ENCODE results near the gene IGSF6. TPM values are rescaled to one million over a fixed set of nuclear protein-coding genes. Genes with fewer than 3 reads are reported as not detected.

Gene IGSF6
- total RNA-seq, 2 experiments from 2014 or later, result 0.28 to 0.30 TPM

DNA sequence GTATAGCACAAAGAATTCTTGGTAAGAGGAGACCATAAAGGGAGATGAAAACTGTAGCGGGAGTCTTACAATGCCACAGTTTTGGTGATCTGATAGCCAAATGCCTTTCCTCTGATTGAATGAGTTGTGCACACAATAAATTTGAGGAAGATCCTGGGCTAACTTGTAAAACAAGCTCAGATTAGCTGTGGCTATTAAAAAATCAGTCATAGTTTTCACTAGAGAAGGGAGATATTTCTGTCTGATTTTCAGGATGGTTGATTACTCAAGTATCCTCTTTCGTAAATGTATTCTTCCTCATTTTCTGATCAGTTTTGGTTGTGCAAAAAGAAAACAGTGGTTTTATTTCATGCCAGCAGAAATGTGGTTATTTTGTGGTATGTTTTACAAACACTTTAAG is 62.1 kb downstream of the IGSF6 start:
- DNase-seq (ENCODE audit: low spot score), result no peak
- peak overlapping the region; percentile 43 for H3K4me2 ChIP-seq (ENCODE audit: low read length)
- CTCF ChIA-PET (ENCODE audit: unreplicated experiment), result interaction anchor here (0.6 to 1.3 kb wide), 3 partner anchors 9 to 67 kb away, joined by 3 to 4 read pairs (median 3); no protein-coding TSS in a partner anchor
- H3K4me3 ChIP-seq (ENCODE audit: low read depth, low read length, poor library complexity, severe bottlenecking), result no peak overlapping the region
- no TSS peak for BruUV-seq (replicated peaks)
- H2AFZ ChIP-seq (ENCODE audit: low read length), result peak overlapping the region; percentile 68
- POLR2A ChIA-PET, result interaction anchor here (0.5 to 1.1 kb wide), 9 partner anchors 9 to 618 kb away, joined by 3 to 6 read pairs (median 3); partner anchors contain the start of gene IGSF6
- no peak overlapping the region for H3K27ac ChIP-seq (ENCODE audit: low read depth, low read length, poor library complexity, severe bottlenecking)
- TF ChIP-seq EZH2phosphoT487 (IDR thresholded peaks at IDR 0.05; ENCODE audit: borderline replicate concordance, low read depth, low read length), result no peak
- TF ChIP-seq, protein P1, sequence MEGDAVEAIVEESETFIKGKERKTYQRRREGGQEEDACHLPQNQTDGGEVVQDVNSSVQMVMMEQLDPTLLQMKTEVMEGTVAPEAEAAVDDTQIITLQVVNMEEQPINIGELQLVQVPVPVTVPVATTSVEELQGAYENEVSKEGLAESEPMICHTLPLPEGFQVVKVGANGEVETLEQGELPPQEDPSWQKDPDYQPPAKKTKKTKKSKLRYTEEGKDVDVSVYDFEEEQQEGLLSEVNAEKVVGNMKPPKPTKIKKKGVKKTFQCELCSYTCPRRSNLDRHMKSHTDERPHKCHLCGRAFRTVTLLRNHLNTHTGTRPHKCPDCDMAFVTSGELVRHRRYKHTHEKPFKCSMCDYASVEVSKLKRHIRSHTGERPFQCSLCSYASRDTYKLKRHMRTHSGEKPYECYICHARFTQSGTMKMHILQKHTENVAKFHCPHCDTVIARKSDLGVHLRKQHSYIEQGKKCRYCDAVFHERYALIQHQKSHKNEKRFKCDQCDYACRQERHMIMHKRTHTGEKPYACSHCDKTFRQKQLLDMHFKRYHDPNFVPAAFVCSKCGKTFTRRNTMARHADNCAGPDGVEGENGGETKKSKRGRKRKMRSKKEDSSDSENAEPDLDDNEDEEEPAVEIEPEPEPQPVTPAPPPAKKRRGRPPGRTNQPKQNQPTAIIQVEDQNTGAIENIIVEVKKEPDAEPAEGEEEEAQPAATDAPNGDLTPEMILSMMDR (conservative IDR thresholded peaks at IDR 0.05; ENCODE audit: low read length), result no peak
- no peaks in the 10 kb centered on the region for H4K20me1 ChIP-seq (ENCODE audit: insufficient read depth, low read length)
- no peaks in the 10 kb centered on the region for H3K9me2 ChIP-seq (ENCODE audit: insufficient read depth, low read length)
- H3K4me1 ChIP-seq (ENCODE audit: insufficient read depth, low read length, poor library complexity, severe bottlenecking), result peaks cover 33% of the 10 kb centered on the region
- H3K36me3 ChIP-seq (ENCODE audit: insufficient read depth, low read length), result no peaks in the 10 kb centered on the region
- no peaks in the 10 kb centered on the region for H3K79me2 ChIP-seq (ENCODE audit: insufficient read depth, low read depth, low read length)
- H3K9me3 ChIP-seq (ENCODE audit: low read length), result no peaks in the 10 kb centered on the region
- intact Hi-C loops (cut with micrococcal nuclease; ENCODE audit: unreplicated experiment), result no loop called here

DNA sequence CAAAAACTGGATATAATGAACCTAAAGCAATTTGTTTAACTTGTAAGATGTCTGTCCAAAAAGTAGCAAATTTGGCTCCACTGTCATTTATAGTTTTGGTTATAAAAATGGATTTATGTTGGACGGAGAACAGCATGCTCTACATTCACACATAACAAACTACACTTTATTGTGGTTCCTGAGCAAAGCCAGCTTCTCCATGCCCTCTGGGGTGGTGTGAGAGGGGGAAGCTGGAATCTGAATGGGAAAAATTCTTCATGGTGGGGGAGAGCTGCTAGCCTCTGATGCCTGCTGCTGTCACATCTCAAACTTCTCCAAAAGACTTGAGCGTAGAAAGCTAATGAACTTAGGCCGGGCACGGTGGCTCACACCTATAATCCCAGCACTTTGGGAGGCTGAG is 62.9 kb downstream of the IGSF6 start:
- BruUV-seq (replicated peaks), result no TSS peak
- ChIA-PET CTCF (ENCODE audit: unreplicated experiment) (interaction anchor here (1.0 to 1.3 kb wide), 2 partner anchors 9 to 68 kb away, joined by 3 read pairs; no protein-coding TSS in a partner anchor), POLR2A (interaction anchor here (0.7 to 1.1 kb wide), 6 partner anchors 8 to 63 kb away, joined by 3 to 6 read pairs (median 3); partner anchors contain the start of gene IGSF6)
- H3K4me2 ChIP-seq (ENCODE audit: low read length), result no peak overlapping the region
- DNase-seq (ENCODE audit: low spot score), result no peak
- H3K79me2 ChIP-seq (ENCODE audit: insufficient read depth, low read depth, low read length), result no peaks in the 10 kb centered on the region
- H3K36me3 ChIP-seq (ENCODE audit: insufficient read depth, low read length), result no peaks in the 10 kb centered on the region
- no peaks in the 10 kb centered on the region for H4K20me1 ChIP-seq (ENCODE audit: insufficient read depth, low read length)
- no peak overlapping the region for H2AFZ ChIP-seq (ENCODE audit: low read length)
- H3K9me2 ChIP-seq (ENCODE audit: insufficient read depth, low read length), result no peaks in the 10 kb centered on the region
- TF ChIP-seq, protein P1 (conservative IDR thresholded peaks at IDR 0.05; ENCODE audit: low read length), result no peak
- TF ChIP-seq EZH2phosphoT487 (IDR thresholded peaks at IDR 0.05; ENCODE audit: borderline replicate concordance, low read depth, low read length), result no peak
- intact Hi-C loops (cut with micrococcal nuclease; ENCODE audit: unreplicated experiment), result no loop called here
- H3K9me3 ChIP-seq (ENCODE audit: low read length), result no peaks in the 10 kb centered on the region
- H3K4me3 ChIP-seq (ENCODE audit: low read depth, low read length, poor library complexity, severe bottlenecking), result no peak overlapping the region
- peaks cover 30% of the 10 kb centered on the region for H3K4me1 ChIP-seq (ENCODE audit: insufficient read depth, low read length, poor library complexity, severe bottlenecking)
- H3K27ac ChIP-seq (ENCODE audit: low read depth, low read length, poor library complexity, severe bottlenecking), result no peak overlapping the region

Small RNA genes lying within 50 kb of the gene (small RNA-seq; reads per million reads assigned to genes)
- gene RNU6-1005P (not detected), gene RNU6-196P (not detected)

Other genes starting within 250 kb of the IGSF6 start
- gene METTL9, start 53.0 kb downstream of the IGSF6 start, total RNA-seq (2014; rRNA removed; shearing (Covaris generic)), result 113 and 121 TPM in 2 replicates
- 120 and 126 TPM in 2 replicates for gene METTL9, start 53.0 kb downstream of the IGSF6 start, total RNA-seq (2022)
- gene OTOA, start 11.4 kb upstream of the IGSF6 start, total RNA-seq (2014; rRNA removed; shearing (Covaris generic)), result not detected in 2 replicates
- 0.09 TPM in 1 of 2 replicates, not detected in the other for gene OTOA, start 11.4 kb upstream of the IGSF6 start, total RNA-seq (2022)
- 71.9 and 91.7 TPM in 2 replicates for gene NPIPB4, start 205.1 kb upstream of the IGSF6 start, total RNA-seq (2014; rRNA removed; shearing (Covaris generic))
- gene NPIPB4, start 205.1 kb upstream of the IGSF6 start, total RNA-seq (2022), result 435 and 436 TPM in 2 replicates

Data from OCI-LY7 (cell line).